OCI-LY3 (cell line): ENCODE results near the gene NYAP1.

Experiments
- CTCF ChIP-seq: fragments of 200-600, 300-600 bp; sonication (generic); IDR thresholded peaks from 2 replicates; pipeline ENCODE4 v1.5.1; 2014; ENCODE audit warnings: antibody characterized with exemption, low read length, low read depth
- EZH2phosphoT487 ChIP-seq: fragments of 200-600 bp; shearing (Covaris generic); IDR thresholded peaks from 2 replicates; pipeline ENCODE4 v1.6.1; 2018; ENCODE audit warnings: antibody characterized with exemption, mixed run types, low read depth

DNA sequence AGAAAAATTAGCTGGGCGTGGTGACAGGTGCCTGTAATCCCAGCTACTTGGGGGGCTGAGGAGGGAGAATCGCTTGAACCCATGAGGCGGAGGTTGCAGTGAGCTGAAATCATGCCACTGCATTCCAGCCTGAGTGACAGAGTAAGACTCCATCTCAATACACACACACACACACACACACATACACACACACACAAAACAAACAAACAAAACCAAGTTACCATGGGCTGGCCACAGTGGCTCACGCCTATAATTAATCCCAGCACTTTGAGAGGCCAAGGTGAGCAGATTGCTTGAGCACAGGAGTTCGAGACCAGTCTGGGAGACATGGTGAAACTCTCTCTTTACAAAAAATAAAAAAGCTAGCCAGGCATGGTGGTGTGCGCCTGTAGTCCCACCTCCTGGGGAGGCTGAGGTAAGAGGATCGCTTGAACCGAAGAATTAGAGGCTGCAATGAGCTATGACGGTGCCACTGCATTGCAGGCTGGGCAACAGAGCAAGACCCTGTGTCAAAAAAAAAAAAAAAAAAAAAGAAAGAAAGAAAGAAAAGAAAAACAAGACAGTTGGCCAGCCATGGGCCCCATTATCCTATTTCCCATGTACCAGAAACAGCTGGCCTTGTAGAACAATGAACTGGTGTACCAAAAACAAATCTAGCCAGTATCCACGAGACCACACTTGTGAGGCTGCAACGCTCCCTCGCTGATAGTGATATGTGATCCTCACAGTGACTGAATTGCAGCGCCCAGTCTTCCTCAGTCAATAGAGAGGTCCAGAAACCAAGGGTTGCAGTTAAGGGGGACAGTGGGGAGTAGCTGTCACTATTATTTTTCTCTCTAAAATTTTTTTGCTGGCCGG lies 48.7 kb downstream of the NYAP1 start:
- no peak for TF ChIP-seq CTCF
- TF ChIP-seq EZH2phosphoT487, result no peak
